ENCODE measurements around the gene RAP1GDS1. TPM values are rescaled to one million over a fixed set of nuclear protein-coding genes. Genes with fewer than 3 reads are reported as not detected.

RAP1GDS1 gene
- polyA plus RNA-seq, 1 of the 3 experiments (the other 2 are of a cell fraction), result 25.6 TPM

DNA sequence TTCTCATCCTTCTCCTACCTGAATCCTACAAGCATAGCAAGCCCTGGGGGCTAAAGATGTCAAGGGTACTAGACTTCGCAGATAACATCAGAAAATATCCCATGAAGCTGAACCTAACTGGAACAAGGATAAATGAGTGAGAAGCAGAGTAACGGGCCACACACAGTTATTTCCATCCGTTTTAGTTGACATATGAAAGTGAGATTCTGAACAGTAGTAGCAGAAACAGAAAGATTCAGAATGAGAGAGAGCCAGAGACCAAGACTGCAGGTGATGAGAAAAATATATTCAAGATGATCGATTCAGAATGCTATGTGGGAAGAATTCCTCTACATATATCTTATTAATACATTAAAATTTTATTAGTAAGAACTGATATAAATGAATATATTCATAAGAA, 232.1 kb downstream of the RAP1GDS1 start:
- DNase-seq, result no peak
- no peak overlapping the region for H3K4me3 ChIP-seq (ENCODE audit: low read depth in 2 of 2, low read length in 1 of 2)
- no peak for TF ChIP-seq RCOR1 (IDR thresholded peaks at IDR 0.05; ENCODE audit: low read length)
- no peak for TF ChIP-seq TCF12 (IDR thresholded peaks at IDR 0.05)
- TF ChIP-seq POLR2AphosphoS5 (IDR thresholded peaks at IDR 0.05; ENCODE audit: low read depth, low read length), result no peak
- TF ChIP-seq, protein P1, sequence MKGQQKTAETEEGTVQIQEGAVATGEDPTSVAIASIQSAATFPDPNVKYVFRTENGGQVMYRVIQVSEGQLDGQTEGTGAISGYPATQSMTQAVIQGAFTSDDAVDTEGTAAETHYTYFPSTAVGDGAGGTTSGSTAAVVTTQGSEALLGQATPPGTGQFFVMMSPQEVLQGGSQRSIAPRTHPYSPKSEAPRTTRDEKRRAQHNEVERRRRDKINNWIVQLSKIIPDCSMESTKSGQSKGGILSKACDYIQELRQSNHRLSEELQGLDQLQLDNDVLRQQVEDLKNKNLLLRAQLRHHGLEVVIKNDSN (IDR thresholded peaks at IDR 0.05; ENCODE audit: borderline replicate concordance, low read depth), result no peak
- TF ChIP-seq FOSL2 (IDR thresholded peaks at IDR 0.05; ENCODE audit: borderline replicate concordance, low read depth), result no peak
- TF ChIP-seq JUND (IDR thresholded peaks at IDR 0.05), result no peak
- TF ChIP-seq EZH2phosphoT487 (IDR thresholded peaks at IDR 0.05; ENCODE audit: borderline replicate concordance, low read depth), result no peak
- TF ChIP-seq RAD21 (IDR thresholded peaks at IDR 0.05; ENCODE audit: low read length), result no peak
- TF ChIP-seq, protein P2, sequence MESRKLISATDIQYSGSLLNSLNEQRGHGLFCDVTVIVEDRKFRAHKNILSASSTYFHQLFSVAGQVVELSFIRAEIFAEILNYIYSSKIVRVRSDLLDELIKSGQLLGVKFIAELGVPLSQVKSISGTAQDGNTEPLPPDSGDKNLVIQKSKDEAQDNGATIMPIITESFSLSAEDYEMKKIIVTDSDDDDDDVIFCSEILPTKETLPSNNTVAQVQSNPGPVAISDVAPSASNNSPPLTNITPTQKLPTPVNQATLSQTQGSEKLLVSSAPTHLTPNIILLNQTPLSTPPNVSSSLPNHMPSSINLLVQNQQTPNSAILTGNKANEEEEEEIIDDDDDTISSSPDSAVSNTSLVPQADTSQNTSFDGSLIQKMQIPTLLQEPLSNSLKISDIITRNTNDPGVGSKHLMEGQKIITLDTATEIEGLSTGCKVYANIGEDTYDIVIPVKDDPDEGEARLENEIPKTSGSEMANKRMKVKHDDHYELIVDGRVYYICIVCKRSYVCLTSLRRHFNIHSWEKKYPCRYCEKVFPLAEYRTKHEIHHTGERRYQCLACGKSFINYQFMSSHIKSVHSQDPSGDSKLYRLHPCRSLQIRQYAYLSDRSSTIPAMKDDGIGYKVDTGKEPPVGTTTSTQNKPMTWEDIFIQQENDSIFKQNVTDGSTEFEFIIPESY (IDR thresholded peaks at IDR 0.05; ENCODE audit: borderline replicate concordance, low read depth), result no peak
- TF ChIP-seq SIN3A (IDR thresholded peaks at IDR 0.05; ENCODE audit: borderline replicate concordance, low read depth, low read length), result no peak
- no peak for TF ChIP-seq NFIC (IDR thresholded peaks at IDR 0.05; ENCODE audit: borderline replicate concordance)
- TF ChIP-seq RFX5 (IDR thresholded peaks at IDR 0.05; ENCODE audit: low read length), result no peak
- TF ChIP-seq, protein P3, sequence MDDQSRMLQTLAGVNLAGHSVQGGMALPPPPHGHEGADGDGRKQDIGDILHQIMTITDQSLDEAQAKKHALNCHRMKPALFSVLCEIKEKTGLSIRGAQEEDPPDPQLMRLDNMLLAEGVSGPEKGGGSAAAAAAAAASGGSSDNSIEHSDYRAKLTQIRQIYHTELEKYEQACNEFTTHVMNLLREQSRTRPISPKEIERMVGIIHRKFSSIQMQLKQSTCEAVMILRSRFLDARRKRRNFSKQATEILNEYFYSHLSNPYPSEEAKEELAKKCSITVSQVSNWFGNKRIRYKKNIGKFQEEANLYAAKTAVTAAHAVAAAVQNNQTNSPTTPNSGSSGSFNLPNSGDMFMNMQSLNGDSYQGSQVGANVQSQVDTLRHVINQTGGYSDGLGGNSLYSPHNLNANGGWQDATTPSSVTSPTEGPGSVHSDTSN (IDR thresholded peaks at IDR 0.05), result no peak
- no peak for TF ChIP-seq FOXM1 (IDR thresholded peaks at IDR 0.05; ENCODE audit: low read depth)
- TF ChIP-seq MEF2A (IDR thresholded peaks at IDR 0.05; ENCODE audit: borderline replicate concordance, low read depth), result no peak
- POLR2A ChIA-PET, result no interaction called here
- no peaks in the 10 kb centered on the region for H3K27me3 ChIP-seq (ENCODE audit: insufficient read depth)
- no peak overlapping the region for H2AFZ ChIP-seq (ENCODE audit: low read depth)
- H3K79me2 ChIP-seq (ENCODE audit: insufficient read depth), result peaks cover 27% of the 10 kb centered on the region
- no peaks in the 10 kb centered on the region for H4K20me1 ChIP-seq (ENCODE audit: insufficient read depth)
- no peak overlapping the region for H3K4me2 ChIP-seq
- CTCF ChIA-PET, result no interaction called here
- WGBS (ENCODE audit: low lambda C conversion rate), result 72% methylated on average over 4 of the region's 4 CpGs
- H3K9me2 ChIP-seq, result no peaks in the 10 kb centered on the region
- H3K4me1 ChIP-seq (ENCODE audit: control insufficient read depth in 1 of 2, insufficient read depth in 2 of 2, low read depth in 1 of 2, low read length in 1 of 2), result 0 out of 4 replicates have a peak, but pooled peaks cover 0 to 8% of the 10 kb centered on the region in 2 experiments
- no peaks in the 10 kb centered on the region for H3K9me3 ChIP-seq
- peaks cover 0 to 3% of the 10 kb centered on the region in 2 experiments for H3K36me3 ChIP-seq (replicated peaks in 1 of 2; ENCODE audit: control insufficient read depth in 1 of 2, insufficient read depth in 2 of 2, low read length in 1 of 2)
- H3F3A ChIP-seq (replicated peaks; ENCODE audit: insufficient read depth), result no peaks in the 10 kb centered on the region
- no peak overlapping the region for H3K9ac ChIP-seq
- H3K27ac ChIP-seq (ENCODE audit: low read depth in 2 of 2, low read length in 1 of 2), result no peak overlapping the region

Other genes with a start within 250 kb of the RAP1GDS1 start
- gene STPG2, start 117.9 kb upstream of the RAP1GDS1 start, polyA plus RNA-seq (2012; rRNA removed), result not detected in 2 replicates